Measurements from ENCODE around the gene ANKRD63. TPM values are rescaled to one million over a fixed set of nuclear protein-coding genes. Genes with fewer than 3 reads are reported as not detected.

Gene ANKRD63
- total and polyA plus RNA-seq, 7 donors = 1.6 TPM; not detected in 6

DNA sequence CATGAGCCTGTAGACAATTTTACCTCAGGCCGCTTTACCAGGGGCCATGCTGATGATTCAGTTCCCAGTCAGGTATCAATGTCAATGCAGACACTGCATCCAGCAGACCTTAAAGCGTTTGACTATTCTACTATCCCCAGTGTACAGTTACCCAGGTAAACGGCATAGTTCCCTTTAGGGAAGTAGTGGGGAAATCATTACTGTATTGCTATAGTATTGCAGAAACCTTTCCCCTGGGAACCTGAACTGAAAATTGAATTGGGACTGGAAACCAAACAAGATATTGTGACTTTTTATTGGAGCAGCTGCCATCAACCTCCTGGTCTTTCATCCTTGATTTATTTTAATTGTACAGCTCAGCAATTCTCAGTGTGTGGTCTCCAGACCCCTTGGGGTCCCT, 34.1 kb upstream of the ANKRD63 start:
- TF ChIP-seq EP300 (IDR thresholded peaks at IDR 0.05) = no peak
- TF ChIP-seq, protein P1, sequence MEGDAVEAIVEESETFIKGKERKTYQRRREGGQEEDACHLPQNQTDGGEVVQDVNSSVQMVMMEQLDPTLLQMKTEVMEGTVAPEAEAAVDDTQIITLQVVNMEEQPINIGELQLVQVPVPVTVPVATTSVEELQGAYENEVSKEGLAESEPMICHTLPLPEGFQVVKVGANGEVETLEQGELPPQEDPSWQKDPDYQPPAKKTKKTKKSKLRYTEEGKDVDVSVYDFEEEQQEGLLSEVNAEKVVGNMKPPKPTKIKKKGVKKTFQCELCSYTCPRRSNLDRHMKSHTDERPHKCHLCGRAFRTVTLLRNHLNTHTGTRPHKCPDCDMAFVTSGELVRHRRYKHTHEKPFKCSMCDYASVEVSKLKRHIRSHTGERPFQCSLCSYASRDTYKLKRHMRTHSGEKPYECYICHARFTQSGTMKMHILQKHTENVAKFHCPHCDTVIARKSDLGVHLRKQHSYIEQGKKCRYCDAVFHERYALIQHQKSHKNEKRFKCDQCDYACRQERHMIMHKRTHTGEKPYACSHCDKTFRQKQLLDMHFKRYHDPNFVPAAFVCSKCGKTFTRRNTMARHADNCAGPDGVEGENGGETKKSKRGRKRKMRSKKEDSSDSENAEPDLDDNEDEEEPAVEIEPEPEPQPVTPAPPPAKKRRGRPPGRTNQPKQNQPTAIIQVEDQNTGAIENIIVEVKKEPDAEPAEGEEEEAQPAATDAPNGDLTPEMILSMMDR (IDR thresholded peaks at IDR 0.05) = no peak
- no peak for TF ChIP-seq POLR2AphosphoS5 (IDR thresholded peaks at IDR 0.05)
- TF ChIP-seq POLR2A (IDR thresholded peaks at IDR 0.05) = no peak
- no peak overlapping the region for H3K4me3 ChIP-seq
- no peak for DNase-seq
- no peaks in the 10 kb centered on the region for H3K36me3 ChIP-seq
- intact Hi-C loops (cut with DNase I) = no loop called here
- no peaks in the 10 kb centered on the region for H3K9me3 ChIP-seq
- peaks cover 0 to 11% (median 6%) of the 10 kb centered on the region in 4 donors for H3K4me1 ChIP-seq
- 77 to 81% methylated on average over 3 of the region's 3 CpGs for WGBS, 2 donors
- no peaks in the 10 kb centered on the region for H3K27me3 ChIP-seq
- no peak overlapping the region for H3K27ac ChIP-seq

DNA sequence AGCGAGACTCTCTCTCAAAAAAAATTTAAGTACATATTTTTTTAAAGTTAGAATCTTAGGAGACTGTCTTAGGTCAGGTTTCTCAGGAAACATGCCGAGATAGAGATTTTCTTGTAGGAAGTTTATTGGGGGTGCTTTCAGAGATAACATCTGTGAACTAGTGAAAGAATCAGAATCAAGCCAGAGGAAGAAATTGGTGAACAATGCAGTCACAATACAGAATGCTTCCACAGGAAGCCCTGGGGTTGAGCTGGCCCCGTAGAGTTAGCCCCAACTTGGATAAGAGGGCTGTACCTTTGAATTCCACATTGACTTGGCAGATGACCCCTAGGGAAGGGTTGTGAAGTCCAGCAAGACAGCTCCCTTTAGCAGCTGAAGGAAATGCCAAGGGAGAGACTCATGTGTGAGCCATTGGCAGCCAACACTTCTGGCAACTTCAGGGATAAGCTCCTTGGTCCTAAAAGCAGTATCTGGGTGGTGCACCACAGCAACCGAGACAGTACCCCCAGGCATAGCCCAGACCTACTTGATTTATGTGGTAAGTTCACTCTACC, 31.9 kb upstream of the ANKRD63 start:
- Histone ChIP-seq H3K36me3 (no peaks in the 10 kb centered on the region), H3K27me3 (no peaks in the 10 kb centered on the region), H3K9me3 (no peaks in the 10 kb centered on the region), H3K27ac (no peak overlapping the region), H3K4me1 (no peaks in the 10 kb centered on the region), H3K4me3 (no peak overlapping the region)
- 76 to 85% methylated on average over 4 of the region's 4 CpGs for WGBS, 2 donors
- TF ChIP-seq POLR2AphosphoS5 (IDR thresholded peaks at IDR 0.05) = no peak
- no peak for TF ChIP-seq EP300 (IDR thresholded peaks at IDR 0.05)
- no peak for TF ChIP-seq POLR2A (IDR thresholded peaks at IDR 0.05)
- TF ChIP-seq, protein P1 (IDR thresholded peaks at IDR 0.05) = no peak
- DNase-seq = no peak
- intact Hi-C loops (cut with DNase I) = no loop called here

DNA sequence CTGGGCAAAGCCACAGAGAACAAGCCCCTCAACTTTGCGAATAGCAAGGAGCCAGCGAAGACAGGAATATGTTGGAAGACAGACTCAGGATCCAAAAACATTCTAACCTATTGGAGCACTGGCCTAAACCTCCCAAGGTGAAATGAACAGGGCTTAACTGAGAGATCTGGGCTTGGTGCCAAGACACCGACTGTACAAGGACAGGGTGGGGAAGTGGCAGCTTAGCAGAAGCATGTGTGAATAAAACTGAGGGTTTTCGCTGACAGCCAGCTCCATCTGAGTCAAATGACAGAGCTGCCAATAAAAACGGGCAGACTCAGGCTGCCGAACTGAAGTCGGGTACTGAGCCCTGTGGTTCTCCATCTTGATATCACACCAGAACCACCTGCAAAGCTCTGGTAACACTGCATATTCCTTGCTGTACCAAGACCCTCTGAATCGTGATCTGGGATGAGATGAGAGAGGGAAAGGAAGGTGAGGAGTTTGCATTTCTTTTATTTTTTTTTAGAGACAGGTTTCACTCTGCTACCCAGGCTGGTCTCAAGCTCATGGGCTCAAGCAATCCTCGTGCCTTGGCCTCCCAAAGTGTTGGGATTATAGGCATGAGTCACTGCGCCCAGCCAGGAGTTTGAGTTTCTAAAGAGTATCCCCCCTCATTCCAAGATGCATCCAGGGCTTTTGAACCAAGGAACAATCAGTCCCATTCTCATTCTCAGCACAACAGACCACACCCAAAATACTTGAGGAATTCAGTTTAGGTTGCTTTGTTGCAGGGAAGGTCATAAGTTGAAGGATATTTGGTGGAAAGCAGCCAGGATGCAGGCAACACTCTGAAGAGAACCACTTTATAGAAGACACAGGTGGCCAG, 30.9 kb upstream of the ANKRD63 start:
- H3K4me1 ChIP-seq = no peaks in the 10 kb centered on the region

DNA sequence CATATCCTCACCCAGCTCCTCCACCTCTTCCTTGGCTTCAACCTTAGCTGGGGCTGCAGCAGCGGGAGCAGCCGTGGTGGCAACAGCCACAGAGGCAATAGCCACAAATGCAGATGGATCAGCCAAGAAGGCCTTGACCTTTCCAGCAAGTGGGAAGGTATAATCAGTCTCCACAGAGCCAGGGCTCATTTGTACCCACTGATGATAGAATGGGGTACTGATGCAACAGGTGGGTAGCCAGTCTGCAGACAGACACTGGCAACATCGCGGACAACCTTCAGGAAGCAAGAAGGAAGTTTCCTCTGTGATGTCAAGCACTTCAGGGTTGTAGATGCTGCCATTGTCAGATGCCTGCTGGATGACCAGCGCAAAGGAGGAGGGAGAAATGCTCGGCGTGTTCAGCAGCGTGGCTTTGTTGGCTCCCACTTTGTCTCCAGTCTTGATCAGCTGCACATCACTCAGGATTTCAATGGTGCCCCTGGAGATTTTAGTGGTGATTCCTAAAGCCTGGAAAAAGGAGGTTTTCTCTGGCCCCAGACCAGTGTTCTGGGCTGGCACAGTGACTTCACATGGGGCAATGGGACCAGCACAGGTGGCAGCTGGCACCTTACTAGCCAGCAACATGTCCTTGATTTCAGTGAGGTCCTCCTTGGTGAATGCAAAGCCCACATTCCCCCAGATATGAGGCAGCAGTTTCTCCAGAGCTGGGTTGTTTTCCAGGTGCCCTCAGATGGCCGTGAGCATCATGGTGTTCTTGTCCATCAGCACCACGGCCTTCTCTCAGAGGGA, 29.7 kb upstream of the ANKRD63 start:
- Histone ChIP-seq H3K27me3 (no peaks in the 10 kb centered on the region), H3K9me3 (no peaks in the 10 kb centered on the region), H3K4me1 (peaks cover 0 to 6% (median 2%) of the 10 kb centered on the region in 4 donors), H3K4me3 (no peak overlapping the region), H3K27ac (no peak overlapping the region), H3K36me3 (no peaks in the 10 kb centered on the region)
- no peak for TF ChIP-seq POLR2AphosphoS5 (IDR thresholded peaks at IDR 0.05)
- no peak for TF ChIP-seq POLR2A (IDR thresholded peaks at IDR 0.05)
- TF ChIP-seq, protein P1 (IDR thresholded peaks at IDR 0.05) = no peak
- TF ChIP-seq EP300 (IDR thresholded peaks at IDR 0.05) = no peak
- DNase-seq = no peak
- 93 to 94% methylated on average over 10 of the region's 10 CpGs for WGBS, 2 donors
- intact Hi-C loops (cut with DNase I) = no loop called here

More for the DNA sequence above, 30.9 kb upstream of the ANKRD63 start:
- no peaks in the 10 kb centered on the region for H3K9me3 ChIP-seq
- no peaks in the 10 kb centered on the region for H3K36me3 ChIP-seq
- H3K27ac ChIP-seq = no peak overlapping the region
- no peak for TF ChIP-seq POLR2AphosphoS5 (IDR thresholded peaks at IDR 0.05)
- TF ChIP-seq EP300 (IDR thresholded peaks at IDR 0.05) = no peak
- no peak for TF ChIP-seq POLR2A (IDR thresholded peaks at IDR 0.05)
- TF ChIP-seq, protein P1 (IDR thresholded peaks at IDR 0.05) = no peak
- H3K4me3 ChIP-seq = no peak overlapping the region
- peak; percentile 74 for DNase-seq
- no peaks in the 10 kb centered on the region for H3K27me3 ChIP-seq
- WGBS, 2 donors = 19 to 36% methylated on average over 10 of the region's 10 CpGs
- intact Hi-C loops (cut with DNase I) = no loop called here

Measured in sigmoid colon (tissue), 7 donors.